ENCODE results near the gene MEG3.

MEG3 gene

DNA sequence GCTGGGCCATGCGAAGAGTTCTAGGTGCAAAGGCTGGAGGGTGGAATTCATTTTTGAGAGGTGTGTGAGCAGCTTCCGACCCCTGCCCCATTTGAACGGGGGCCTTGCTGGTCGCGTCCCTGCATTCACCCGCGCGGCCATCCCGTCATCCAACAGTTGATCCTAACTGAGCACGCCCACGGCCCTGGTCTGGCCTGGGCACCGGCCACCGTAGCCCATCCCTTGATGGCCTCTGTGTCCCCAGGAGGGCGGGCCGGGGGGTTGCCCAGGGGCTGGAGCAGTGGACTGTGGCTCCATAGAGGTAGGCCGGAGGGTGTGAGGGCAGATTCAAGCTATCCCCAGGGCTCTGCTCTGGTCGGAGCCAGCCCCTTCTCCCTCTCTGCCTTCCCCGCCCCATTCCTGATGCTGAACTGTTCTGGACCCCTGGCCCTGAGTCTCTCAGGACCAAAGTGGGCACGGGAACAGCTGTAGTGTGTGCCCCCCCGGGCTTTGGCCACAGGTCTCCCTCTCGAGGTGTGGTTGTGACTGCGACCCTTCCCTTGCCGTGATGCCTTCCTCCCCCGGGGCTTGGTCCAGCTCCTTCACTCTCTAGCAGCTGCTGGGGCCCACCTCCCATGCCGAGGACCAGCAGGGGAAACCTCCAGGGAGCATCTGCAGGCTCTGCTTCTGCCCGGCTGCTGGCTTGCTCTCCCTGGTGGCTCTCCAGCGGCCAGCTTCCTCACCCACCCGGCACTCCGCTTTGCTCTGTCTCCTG lies 9.1 kb downstream of the MEG3 start:
- no peak for DNase-seq

DNA sequence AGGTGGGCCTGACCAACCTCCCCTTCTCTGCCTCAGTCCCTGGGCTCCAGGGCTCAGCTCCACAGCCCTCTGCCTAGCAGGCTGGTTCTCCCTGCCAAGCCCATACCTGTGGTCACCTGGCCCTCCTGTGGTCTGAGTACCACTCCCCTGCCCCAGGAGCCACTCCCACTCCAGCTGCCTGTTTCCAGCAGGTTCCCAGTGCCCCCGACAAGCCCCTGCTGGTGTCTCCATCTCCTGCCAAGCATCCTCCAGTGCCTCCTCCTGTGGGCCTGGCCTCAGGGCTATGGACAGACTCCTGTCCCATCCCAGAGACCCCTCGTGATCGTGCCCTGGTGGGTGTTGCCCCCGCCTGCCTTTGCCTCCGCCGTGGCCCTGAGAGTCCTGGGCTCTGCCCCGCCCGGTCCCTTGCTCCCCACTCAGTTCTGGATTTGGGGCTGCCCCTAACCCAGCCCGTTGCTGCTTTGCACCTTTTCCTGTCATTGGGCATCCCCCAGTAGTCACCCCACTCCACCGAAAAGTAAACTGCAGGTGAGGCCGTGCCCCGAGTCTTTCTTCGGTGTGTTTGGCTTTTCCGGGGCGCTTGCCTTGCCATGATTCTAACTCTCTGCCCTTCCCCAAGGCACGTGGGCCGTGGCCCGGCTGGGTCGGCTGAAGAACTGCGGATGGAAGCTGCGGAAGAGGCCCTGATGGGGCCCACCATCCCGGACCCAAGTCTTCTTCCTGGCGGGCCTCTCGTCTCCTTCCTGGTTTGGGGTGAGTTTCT lies 9.8 kb downstream of the MEG3 start:
- DNase-seq: no peak

- no peak for DNase-seq
These were observed 10.4 kb downstream of the MEG3 start for GRCh38 chr14:100836311-100836805.

GRCh38 chr14:100836941-100837804 lies 11.3 kb downstream of the MEG3 start:
- no peak for DNase-seq

DNA sequence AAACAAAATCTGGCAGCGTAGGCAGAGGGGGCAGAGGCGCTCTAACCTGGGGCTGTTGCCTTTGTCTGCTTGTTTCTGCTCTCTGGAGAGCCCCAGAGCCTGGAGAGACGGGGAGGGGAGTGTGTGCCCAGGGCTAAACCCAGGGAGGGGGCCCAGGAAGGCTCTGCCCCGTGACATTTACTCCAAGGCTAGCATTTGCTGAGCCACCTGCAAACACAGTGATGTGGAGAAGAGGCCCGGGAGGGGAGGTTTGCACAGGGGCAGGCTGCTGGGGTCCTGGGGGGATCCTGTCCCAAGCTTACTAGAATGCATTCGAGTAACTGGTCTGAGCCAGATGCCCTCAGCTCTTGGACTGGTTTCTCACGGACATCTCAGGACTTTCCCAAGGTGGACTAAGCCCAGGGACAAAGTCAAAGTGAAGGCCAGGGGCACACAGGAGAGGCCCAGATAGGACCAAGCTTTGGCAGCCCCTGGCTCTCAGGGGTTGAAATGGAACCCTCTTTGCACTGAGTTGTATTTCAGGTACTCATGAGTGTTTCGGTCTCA lies 12.0 kb downstream of the MEG3 start:
- DNase-seq: no peak

DNA sequence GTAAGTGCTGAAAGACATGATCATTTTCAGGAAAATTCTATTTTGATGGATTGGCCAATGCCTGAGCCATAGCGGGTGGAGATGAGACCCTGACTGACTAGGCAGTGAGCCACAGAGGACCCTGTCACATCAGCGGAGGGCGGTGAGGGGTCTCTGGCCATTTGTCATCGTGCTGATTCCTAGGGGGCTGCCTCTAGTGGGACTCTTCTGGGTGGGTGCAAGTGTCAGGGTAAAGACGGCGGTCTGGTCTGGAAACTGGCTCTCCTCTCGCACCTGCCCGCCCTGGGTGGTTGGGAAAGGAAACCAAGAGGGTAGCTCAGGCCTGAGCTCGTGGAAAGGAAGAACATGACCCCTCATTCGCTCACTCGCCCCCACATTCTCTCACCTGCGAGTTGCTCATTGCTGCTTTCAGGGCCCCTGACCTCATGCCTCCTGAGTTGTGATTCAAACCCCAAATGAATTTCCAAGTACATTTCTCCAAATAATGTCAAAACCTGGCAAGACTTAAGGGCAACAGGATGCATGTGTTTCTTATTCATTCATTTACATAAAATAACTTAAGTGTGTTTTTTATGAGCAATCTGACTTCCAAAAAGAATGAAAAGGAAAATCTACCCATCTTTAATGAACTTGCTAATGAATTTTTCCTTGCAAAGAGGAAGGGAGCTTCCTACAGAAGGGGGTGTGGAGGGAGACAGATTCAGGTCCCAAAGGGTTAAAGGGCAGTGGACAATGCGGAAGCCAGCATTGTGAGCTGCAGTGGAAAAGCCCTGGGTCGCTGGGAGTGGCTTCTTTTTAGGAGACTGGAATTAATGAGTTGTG lies 12.8 kb downstream of the MEG3 start:
- DNase-seq: no peak

DNA sequence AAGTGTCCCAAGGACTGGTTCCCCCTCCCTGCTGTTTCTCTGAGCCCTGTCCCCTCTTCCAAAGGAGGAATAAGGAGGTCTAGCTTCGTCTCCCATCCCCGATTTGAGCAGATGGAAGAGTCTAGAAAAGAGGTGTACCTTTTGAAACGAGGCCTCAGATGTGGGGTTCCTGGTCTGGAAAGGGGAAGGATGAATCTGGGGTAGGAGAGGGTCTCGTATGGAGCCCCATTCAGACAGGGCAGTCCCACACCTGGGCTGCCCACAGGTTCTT lies 13.3 kb downstream of the MEG3 start:
- no peak for DNase-seq

- DNase-seq: no peak
These were observed 13.8 kb downstream of the MEG3 start for GRCh38 chr14:100839681-100840111.

DNA sequence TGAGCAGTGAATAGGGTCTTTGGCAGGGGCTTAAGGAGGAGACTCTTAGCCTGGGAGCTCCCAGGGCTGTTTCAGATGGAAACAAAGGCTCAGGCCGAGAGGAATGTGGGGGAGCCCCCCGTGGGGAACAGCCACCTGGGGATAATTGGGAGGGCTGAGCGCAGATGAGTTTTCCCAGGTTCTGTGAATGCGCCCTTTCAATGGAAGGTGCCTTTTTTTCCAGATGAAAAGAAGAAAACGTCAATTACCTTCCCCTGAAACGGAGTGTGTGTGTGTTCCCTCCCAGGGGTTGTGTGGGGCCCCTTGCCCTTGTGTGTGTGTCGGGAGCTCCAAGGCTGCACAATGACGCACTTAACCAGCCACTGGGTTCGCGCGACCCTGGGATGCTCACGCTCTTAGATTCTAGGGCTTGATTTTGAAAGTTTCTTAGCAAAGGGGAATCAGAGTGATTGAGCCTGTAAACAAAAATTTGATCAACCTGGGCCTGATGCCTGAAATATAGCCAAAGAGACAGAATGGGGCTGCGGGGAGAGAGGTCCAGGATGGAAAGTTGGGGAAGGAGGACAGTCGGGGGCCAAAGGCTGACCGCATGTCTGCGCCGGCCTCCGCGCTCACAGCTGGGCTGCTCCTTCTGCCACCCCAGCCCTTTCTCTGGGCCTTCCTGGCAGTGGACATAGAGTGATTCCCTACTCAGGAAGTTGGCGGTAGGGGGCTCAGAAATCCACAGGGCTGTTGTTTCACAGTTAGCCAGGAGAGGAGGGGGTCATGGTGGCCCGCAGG lies 14.6 kb downstream of the MEG3 start:
- DNase-seq: no peak

- no peak for DNase-seq
These were observed 15.3 kb downstream of the MEG3 start for GRCh38 chr14:100841066-100841760.

- no peak for DNase-seq
These were observed 16.0 kb downstream of the MEG3 start for GRCh38 chr14:100841761-100842403.

DNA sequence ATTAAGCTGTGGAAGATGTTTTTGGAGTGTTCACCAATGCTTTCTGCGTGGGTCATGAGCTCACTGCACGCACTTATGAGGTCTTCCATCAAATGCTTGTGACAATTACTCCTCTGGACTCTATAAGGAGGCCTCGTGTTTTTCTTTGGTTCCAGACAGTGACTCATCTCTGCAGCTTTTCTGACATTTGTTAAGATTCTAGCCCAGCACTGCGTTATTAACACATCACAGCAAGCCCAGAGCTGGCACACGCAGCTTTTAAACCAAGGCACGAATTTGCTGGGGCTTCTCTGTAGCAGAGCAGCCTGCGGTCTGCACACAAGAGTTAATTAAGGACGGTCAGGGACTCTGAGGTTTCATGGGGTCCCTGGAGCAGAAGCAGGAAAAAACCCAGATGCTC lies 16.9 kb downstream of the MEG3 start:
- no peak for DNase-seq

DNA sequence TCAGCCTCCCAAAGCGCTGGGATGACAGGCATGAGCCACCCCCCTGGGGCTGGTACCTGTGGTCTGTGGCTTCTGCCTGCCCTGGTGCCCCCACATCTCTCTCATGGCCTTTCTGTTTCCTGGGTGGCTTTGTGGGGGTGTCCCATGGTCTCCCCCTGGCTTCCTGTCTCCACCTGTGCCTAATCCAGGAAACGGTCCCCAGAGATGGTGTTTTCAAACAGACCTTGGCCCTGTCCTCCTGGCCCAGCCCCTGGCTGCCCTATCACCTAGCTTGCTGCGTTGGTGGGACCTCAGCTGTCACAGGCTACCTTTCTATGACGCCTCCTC lies 18.1 kb downstream of the MEG3 start:
- DNase-seq: no peak

GRCh38 chr14:100844421-100844820 lies 18.5 kb downstream of the MEG3 start:
- DNase-seq: no peak

DNA sequence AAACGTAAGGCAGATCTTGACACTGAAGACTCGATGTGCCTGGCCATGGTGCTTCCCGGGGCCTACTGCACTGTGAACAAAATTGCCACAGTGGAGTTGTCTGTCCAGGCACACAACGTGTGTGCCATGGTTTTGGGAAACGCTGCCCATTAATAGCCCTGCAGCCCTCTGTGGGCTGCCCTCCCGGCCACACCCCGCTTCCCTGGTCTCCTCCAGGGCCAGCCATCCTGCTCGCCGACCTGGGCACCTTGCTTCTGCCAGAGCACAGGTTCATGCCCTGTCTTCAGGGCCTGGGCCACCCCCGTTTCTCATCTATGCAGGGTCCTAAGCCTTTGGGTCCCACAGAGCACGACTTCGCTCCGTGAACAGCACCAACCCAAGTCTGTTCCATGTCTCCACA lies 18.9 kb downstream of the MEG3 start:
- DNase-seq: no peak

GRCh38 chr14:100845341-100845740 lies 19.4 kb downstream of the MEG3 start:
- no peak for DNase-seq

DNA sequence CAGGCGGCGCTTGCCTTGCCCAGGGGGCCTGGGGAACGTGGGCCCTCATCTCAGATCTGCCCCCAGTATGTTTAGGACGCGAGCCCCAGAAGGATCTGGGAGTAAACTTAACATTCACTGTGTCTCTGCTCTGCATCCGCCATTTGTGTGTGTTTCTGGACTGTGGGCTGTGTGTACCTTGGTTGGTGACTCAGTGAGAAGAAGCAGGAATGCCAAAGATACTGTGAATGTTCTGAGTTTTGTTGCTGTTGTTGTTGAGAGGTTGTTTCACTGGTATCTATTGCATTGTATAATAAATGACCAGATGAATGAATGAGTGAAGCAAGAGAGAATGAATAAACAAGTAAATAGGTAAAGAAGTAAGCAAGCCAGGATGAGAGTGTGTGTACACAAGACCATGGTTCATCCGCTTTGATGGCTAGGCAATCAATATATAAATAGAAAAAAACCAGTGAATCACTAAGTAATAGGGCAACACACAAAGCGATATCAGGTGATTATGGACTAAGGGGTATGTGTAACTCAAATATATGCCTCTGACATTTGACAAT lies 20.5 kb downstream of the MEG3 start:
- no peak for DNase-seq

GRCh38 chr14:100849115-100849781 lies 23.3 kb downstream of the MEG3 start:
- DNase-seq: no peak

- peak; percentile 81 for DNase-seq
These were observed 25.1 kb downstream of the MEG3 start for GRCh38 chr14:100850841-100851585.
